SK-N-SH (cell line): Measurements from ENCODE around the gene RFPL4A. TPM values are rescaled to one million over a fixed set of nuclear protein-coding genes. Genes with fewer than 3 reads are reported as not detected.
"Not testable (repeated sequence)": the region's sequence is repeated elsewhere in the genome, so short reads cannot be mapped to it uniquely, and the experiment has no call there.

Experiments used
- CTCF ChIA-PET: fragments of 300-600, 350-600 bp; formaldehyde crosslinking; extraction: SDS; loops from one replicate; lab custom pipeline; 2021; lab: Yijun Ruan, JAX
- POLR2A ChIA-PET: fragments of 350-600 bp; sonication (Branson Sonifier 250); formaldehyde crosslinking; extraction: SDS; loops from one replicate; lab custom pipeline; 2020; ENCODE audit warnings: antibody characterized with exemption, inconsistent platforms; lab: Yijun Ruan, JAX
- DNase-seq: peaks from one replicate; pipeline ENCODE4 v3.0.0; 2012
- H2AFZ ChIP-seq: fragments of 200-600 bp; sonication (generic); 2 replicates; pipeline ENCODE4 v1.8.1; 2016; ENCODE audit warnings: antibody characterized with exemption, mild to moderate bottlenecking, low read depth
- H3F3A ChIP-seq: fragments of 200-600 bp; sonication (generic); replicated peaks from 2 replicates; pipeline ENCODE3; 2016; ENCODE audit warnings: antibody characterized with exemption, mild to moderate bottlenecking; ENCODE audit not compliant: insufficient read depth
- H3K27ac ChIP-seq, 2 experiments: fragments of 200-500 bp in 1 of 2; fragments of 200-600 bp in 1 of 2; sonication (Bioruptor generic) in 1 of 2; sonication (generic), shearing (Covaris generic) in 1 of 2; 2 replicates each; pipeline versions ENCODE4 v1.5.1 to v1.6.1; 2014 to 2016; ENCODE audit warnings: low read depth in 2 of 2, inconsistent platforms in 1 of 2, low read length in 1 of 2, mild to moderate bottlenecking in 1 of 2, mixed read lengths in 1 of 2
- H3K27me3 ChIP-seq: fragments of 200-600 bp; sonication (generic), shearing (Covaris generic); 2 replicates; pipeline ENCODE4 v1.6.1; 2016; ENCODE audit warnings: mixed run types; ENCODE audit not compliant: insufficient read depth
- H3K36me3 ChIP-seq, 2 experiments: fragments of 200-500 bp in 1 of 2; fragments of 200-600 bp in 1 of 2; sonication (Bioruptor generic) in 1 of 2; sonication (generic) in 1 of 2; replicated peaks in 1 of 2; 2 replicates each; pipeline versions ENCODE3 to v1.5.1; 2014 to 2016; ENCODE audit warnings: low read length in 1 of 2, mild to moderate bottlenecking in 1 of 2; ENCODE audit not compliant: insufficient read depth in 2 of 2, control insufficient read depth in 1 of 2
- H3K4me1 ChIP-seq, 2 experiments: fragments of 200-500 bp in 1 of 2; fragments of 200-600 bp in 1 of 2; sonication (Bioruptor generic) in 1 of 2; sonication (generic), shearing (Covaris generic) in 1 of 2; 2 replicates each; pipeline versions ENCODE4 v1.5.1 to v1.6.1; 2014 to 2016; ENCODE audit warnings: low read depth in 1 of 2, low read length in 1 of 2, mixed run types in 1 of 2; ENCODE audit not compliant: insufficient read depth in 2 of 2, control insufficient read depth in 1 of 2
- H3K4me2 ChIP-seq: fragments of 200-600 bp; sonication (generic), shearing (Covaris generic); 2 replicates; pipeline ENCODE4 v1.6.1; 2017; ENCODE audit warnings: mixed run types
- H3K4me3 ChIP-seq, 2 experiments: fragments of 200-500 bp in 1 of 2; fragments of 200-600 bp in 1 of 2; sonication (Bioruptor generic) in 1 of 2; sonication (generic), shearing (Covaris generic) in 1 of 2; 2 replicates each; pipeline versions ENCODE4 v1.5.1 to v1.8.1; 2014 to 2016; ENCODE audit warnings: low read depth in 2 of 2, inconsistent platforms in 1 of 2, low read length in 1 of 2, mild to moderate bottlenecking in 1 of 2, mixed read lengths in 1 of 2, moderate library complexity in 1 of 2
- H3K79me2 ChIP-seq: fragments of 200-600 bp; sonication (generic); 2 replicates; pipeline ENCODE4 v1.8.1; 2017; ENCODE audit warnings: mild to moderate bottlenecking; ENCODE audit not compliant: insufficient read depth
- H3K9ac ChIP-seq: fragments of 200-600 bp; sonication (generic); 2 replicates; pipeline ENCODE4 v1.6.1; 2017; ENCODE audit warnings: mixed run types
- H3K9me2 ChIP-seq: fragments of 200-600 bp; sonication (generic); 2 replicates; pipeline ENCODE4 v1.6.1; 2017; ENCODE audit warnings: mixed run types
- H3K9me3 ChIP-seq: fragments of 200-600 bp; sonication (generic); 2 replicates; pipeline ENCODE4 v1.6.1; 2017; ENCODE audit warnings: mixed run types, mild to moderate bottlenecking, moderate library complexity
- H4K20me1 ChIP-seq: fragments of 200-600 bp; sonication (generic); 2 replicates; pipeline ENCODE4 v1.6.1; 2017; ENCODE audit warnings: mild to moderate bottlenecking, mixed run types; ENCODE audit not compliant: insufficient read depth
- ELF1 ChIP-seq: IDR thresholded peaks from 2 replicates; pipeline ENCODE4 v1.4.0; 2012
- EZH2phosphoT487 ChIP-seq: fragments of 200-600 bp; sonication (generic); IDR thresholded peaks from 2 replicates; pipeline ENCODE4 v1.6.1; 2017; ENCODE audit warnings: low read depth, mixed run types, mild to moderate bottlenecking, antibody characterized with exemption, moderate library complexity, borderline replicate concordance
- FOXJ3 ChIP-seq: sonication (generic); formaldehyde crosslinking; IDR thresholded peaks from 2 replicates; pipeline ENCODE4 v1.5.1; 2020; ENCODE audit warnings: mild to moderate bottlenecking, missing genetic modification reagents
- RAD21 ChIP-seq: IDR thresholded peaks from 2 replicates; pipeline ENCODE4 v1.6.1; 2012; ENCODE audit warnings: mild to moderate bottlenecking, low read length
- ZBTB33 ChIP-seq: IDR thresholded peaks from 2 replicates; pipeline ENCODE4 v1.4.0; 2012; ENCODE audit warnings: low read depth, borderline replicate concordance
- WGBS: methylation state at CpG from one replicate; pipeline ENCODE4 v1.1.6; 2017; ENCODE audit warnings: low lambda C conversion rate; 5-methylcytosine and 5-hydroxymethylcytosine counted together
- polyA plus RNA-seq, 3 experiments: library from polyadenylated mRNA; depleted of rRNA; stranded (reverse); fragments of >200 nt; gene quantifications; 2 replicates each; pipeline ENCODE4 v1.2.3, GENCODE V29; 2012
- TF ChIP-seq, protein P1 (sequence below): IDR thresholded peaks from 2 replicates; pipeline ENCODE4 v1.6.1; 2012; ENCODE audit warnings: mild to moderate bottlenecking, low read depth, low read length, moderate library complexity
- TF ChIP-seq, protein P2 (sequence below): IDR thresholded peaks from 2 replicates; pipeline ENCODE4 v1.4.0; 2012; ENCODE audit warnings: low read depth
- TF ChIP-seq, protein P3 (sequence below): fragments of 200-600 bp; sonication (generic); IDR thresholded peaks from 2 replicates; pipeline ENCODE4 v1.6.1; 2017; ENCODE audit warnings: antibody characterized with exemption, mild to moderate bottlenecking, moderate library complexity

Gene RFPL4A
- polyA plus RNA-seq, 1 of the 3 experiments (the other 2 are of a cell fraction) = not detected

DNA sequence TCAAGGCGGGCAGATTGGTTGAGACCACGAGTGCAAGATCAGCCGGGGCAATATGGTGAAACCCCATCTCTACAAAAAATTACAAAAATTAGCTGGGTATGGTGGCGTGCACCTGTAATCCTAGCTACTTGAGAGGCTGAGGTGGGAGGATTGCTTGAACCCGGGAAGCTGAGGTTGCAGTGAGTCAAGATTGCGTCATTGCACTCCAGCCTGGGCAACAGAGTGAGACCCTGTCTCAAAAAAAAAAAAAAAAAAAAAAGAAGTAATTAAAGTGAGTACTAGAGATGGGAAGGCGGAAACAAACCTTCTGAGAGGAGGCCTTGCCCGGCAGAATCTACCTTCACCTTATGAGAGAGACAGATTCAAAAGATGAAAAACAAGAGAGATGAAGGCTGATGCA lies 35.4 kb upstream of the RFPL4A start (continued):
- TF ChIP-seq, protein P1, sequence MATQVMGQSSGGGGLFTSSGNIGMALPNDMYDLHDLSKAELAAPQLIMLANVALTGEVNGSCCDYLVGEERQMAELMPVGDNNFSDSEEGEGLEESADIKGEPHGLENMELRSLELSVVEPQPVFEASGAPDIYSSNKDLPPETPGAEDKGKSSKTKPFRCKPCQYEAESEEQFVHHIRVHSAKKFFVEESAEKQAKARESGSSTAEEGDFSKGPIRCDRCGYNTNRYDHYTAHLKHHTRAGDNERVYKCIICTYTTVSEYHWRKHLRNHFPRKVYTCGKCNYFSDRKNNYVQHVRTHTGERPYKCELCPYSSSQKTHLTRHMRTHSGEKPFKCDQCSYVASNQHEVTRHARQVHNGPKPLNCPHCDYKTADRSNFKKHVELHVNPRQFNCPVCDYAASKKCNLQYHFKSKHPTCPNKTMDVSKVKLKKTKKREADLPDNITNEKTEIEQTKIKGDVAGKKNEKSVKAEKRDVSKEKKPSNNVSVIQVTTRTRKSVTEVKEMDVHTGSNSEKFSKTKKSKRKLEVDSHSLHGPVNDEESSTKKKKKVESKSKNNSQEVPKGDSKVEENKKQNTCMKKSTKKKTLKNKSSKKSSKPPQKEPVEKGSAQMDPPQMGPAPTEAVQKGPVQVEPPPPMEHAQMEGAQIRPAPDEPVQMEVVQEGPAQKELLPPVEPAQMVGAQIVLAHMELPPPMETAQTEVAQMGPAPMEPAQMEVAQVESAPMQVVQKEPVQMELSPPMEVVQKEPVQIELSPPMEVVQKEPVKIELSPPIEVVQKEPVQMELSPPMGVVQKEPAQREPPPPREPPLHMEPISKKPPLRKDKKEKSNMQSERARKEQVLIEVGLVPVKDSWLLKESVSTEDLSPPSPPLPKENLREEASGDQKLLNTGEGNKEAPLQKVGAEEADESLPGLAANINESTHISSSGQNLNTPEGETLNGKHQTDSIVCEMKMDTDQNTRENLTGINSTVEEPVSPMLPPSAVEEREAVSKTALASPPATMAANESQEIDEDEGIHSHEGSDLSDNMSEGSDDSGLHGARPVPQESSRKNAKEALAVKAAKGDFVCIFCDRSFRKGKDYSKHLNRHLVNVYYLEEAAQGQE = no peak
- TF ChIP-seq ELF1 = no peak

DNA sequence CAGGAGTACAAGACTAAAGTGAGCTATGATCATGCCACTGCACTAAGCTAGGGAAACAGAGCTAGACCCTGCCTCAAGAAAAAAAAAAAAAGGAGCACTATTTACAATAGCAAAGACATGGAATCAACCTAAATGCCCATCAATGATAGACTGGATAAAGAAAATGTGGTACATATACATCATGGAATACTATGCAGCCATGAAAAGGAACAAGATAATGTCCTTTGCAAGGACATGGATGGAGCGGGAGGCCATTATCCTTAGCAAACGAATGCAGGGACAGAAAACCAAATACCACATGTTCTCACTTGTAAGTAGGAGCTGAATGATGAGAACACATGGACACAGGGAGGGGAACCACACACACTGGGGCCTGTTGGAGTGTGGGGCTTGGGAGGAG lies 28.5 kb upstream of the RFPL4A start:
- POLR2A ChIA-PET, CTCF ChIA-PET: not testable (repeated sequence)
- WGBS = 9% methylated on average over 2 of the region's 2 CpGs

DNA sequence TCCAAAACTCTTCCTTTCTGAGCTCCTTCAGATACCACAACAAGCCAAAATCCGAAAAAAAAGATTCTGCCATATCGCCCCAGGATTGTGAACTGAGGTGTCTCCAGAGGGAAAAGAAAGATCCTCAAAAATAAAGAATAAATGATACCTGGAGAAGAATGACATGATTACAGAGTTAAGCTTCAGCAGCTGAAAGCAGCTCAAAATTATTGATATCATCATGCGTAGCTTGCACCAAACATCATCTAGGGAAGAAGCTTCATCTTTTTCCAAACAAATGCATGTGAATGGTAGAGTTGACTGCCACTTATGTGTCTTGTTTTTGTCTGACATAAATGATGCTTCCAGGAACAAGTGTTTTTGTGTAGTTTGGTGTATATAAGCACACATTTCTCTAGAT lies 20.6 kb upstream of the RFPL4A start, which contains the start of gene NLRP9:
Gene NLRP9 (minus strand): TSS at position 101 of the 400 bp plus-strand sequence. CDS start 28 bp downstream, at position 73.
- ChIA-PET POLR2A (no interaction called here), CTCF (no interaction called here)
- no peaks in the 10 kb centered on the region for H3F3A ChIP-seq

More for the DNA sequence above, 28.5 kb upstream of the RFPL4A start:
- H3K9me2 ChIP-seq, H3K79me2 ChIP-seq, H3K9ac ChIP-seq, H2AFZ ChIP-seq, H3K4me2 ChIP-seq, H3K9me3 ChIP-seq, H3K36me3 ChIP-seq, H3K4me1 ChIP-seq, DNase-seq, H3K27ac ChIP-seq, H3F3A ChIP-seq, H3K4me3 ChIP-seq, H4K20me1 ChIP-seq: not testable (repeated sequence)
- H3K27me3 ChIP-seq = peaks cover 46% of the 10 kb centered on the region

More for the DNA sequence above, 20.6 kb upstream of the RFPL4A start, which contains the start of gene NLRP9:
- Histone ChIP-seq H3K4me1 (no peaks in the 10 kb centered on the region), H3K27ac (no peak within 1 kb of the TSS), H3K9me2 (no peaks in the 10 kb centered on the region), H3K9me3 (no peaks in the 10 kb centered on the region), H3K4me2 (no peak within 1 kb of the TSS), H3K4me3 (no peak within 1 kb of the TSS), H3K9ac (no peak within 1 kb of the TSS), H3K79me2 (no peaks in the 10 kb centered on the region), H3K27me3 (peaks cover 65% of the 10 kb centered on the region), H2AFZ (no peak within 1 kb of the TSS), H4K20me1 (no peaks in the 10 kb centered on the region), H3K36me3 (no peaks in the 10 kb centered on the region)
- no peak for DNase-seq
- WGBS = 4% methylated on average over 3 of the region's 3 CpGs
- TF ChIP-seq RAD21 = no peak
- TF ChIP-seq, protein P2, sequence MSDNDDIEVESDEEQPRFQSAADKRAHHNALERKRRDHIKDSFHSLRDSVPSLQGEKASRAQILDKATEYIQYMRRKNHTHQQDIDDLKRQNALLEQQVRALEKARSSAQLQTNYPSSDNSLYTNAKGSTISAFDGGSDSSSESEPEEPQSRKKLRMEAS = no peak
- TF ChIP-seq EZH2phosphoT487 = no peak
- TF ChIP-seq, protein P3, sequence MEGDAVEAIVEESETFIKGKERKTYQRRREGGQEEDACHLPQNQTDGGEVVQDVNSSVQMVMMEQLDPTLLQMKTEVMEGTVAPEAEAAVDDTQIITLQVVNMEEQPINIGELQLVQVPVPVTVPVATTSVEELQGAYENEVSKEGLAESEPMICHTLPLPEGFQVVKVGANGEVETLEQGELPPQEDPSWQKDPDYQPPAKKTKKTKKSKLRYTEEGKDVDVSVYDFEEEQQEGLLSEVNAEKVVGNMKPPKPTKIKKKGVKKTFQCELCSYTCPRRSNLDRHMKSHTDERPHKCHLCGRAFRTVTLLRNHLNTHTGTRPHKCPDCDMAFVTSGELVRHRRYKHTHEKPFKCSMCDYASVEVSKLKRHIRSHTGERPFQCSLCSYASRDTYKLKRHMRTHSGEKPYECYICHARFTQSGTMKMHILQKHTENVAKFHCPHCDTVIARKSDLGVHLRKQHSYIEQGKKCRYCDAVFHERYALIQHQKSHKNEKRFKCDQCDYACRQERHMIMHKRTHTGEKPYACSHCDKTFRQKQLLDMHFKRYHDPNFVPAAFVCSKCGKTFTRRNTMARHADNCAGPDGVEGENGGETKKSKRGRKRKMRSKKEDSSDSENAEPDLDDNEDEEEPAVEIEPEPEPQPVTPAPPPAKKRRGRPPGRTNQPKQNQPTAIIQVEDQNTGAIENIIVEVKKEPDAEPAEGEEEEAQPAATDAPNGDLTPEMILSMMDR = no peak
- no peak for TF ChIP-seq ZBTB33
- no peak for TF ChIP-seq FOXJ3 (CRISPR knock-in tag)
